Erythroblast (primary cell): ENCODE results near the gene SMG5.

Experiments used
- GATA1 ChIP-seq: IDR thresholded peaks from 2 replicates; pipeline ENCODE4 v1.6.1; 2011; ENCODE audit warnings: low read depth, mild to moderate bottlenecking, control low read depth, low read length, moderate library complexity
- POLR2A ChIP-seq: IDR thresholded peaks from 2 replicates; pipeline ENCODE4 v1.6.1; 2011; ENCODE audit warnings: mild to moderate bottlenecking, low read length

- no peak for TF ChIP-seq POLR2A
- no peak for TF ChIP-seq GATA1
Measured at GRCh38 chr1:156284112-156284511, 1.5 kb upstream of the SMG5 start, which contains the start of gene TMEM79.
